GM12872 (cell line): ENCODE measurements around the gene PHYHD1.

Source experiments
- CTCF ChIP-seq: IDR thresholded peaks from 3 replicates; pipeline ENCODE4 v1.5.1; 2011; ENCODE audit warnings: low read depth, mild to moderate bottlenecking, low read length, moderate library complexity; ENCODE audit not compliant: insufficient read depth

PHYHD1 gene

GRCh38 chr9:128972956-128973355 is 52.2 kb downstream of the PHYHD1 start:
- no peak for TF ChIP-seq CTCF

- no peak for TF ChIP-seq CTCF
These were observed 58.3 kb downstream of the PHYHD1 start for GRCh38 chr9:128979111-128979510.

GRCh38 chr9:128983536-128983935 is 62.8 kb downstream of the PHYHD1 start:
- no peak for TF ChIP-seq CTCF

- TF ChIP-seq CTCF: no peak
These were observed 65.9 kb downstream of the PHYHD1 start for GRCh38 chr9:128986671-128987070.

GRCh38 chr9:128987805-128988204 is 67.0 kb downstream of the PHYHD1 start:
- no peak for TF ChIP-seq CTCF
